Astrocyte of the cerebellum (primary cell): ENCODE results near the gene SP2.
"Not testable (repeated sequence)": the region's sequence is repeated elsewhere in the genome, so short reads cannot be mapped to it uniquely, and the experiment has no call there.

ENCODE experiments used
- DNase-seq: peaks from one replicate; pipeline ENCODE4 v3.0.0-alpha.2; 2011; ENCODE audit warnings: low read depth
- H3K4me3 ChIP-seq: 2 replicates; pipeline ENCODE4 v1.5.1; 2011; ENCODE audit warnings: mild to moderate bottlenecking, low read depth, low read length, moderate library complexity
- CTCF ChIP-seq: IDR thresholded peaks from 2 replicates; pipeline ENCODE4 v1.5.1; 2012; ENCODE audit warnings: low read length, low read depth, moderate library complexity, mild to moderate bottlenecking; ENCODE audit errors: missing control alignments
- in situ Hi-C: cut with HindIII; loops from 2 replicates; pipeline ENCODE4 v1.10.0; 2017; ENCODE audit warnings: low sequenced_read_pairs

The SP2 gene

GRCh38 chr17:47929218-47930000 is 33.4 kb downstream of the SP2 start:
- TF ChIP-seq CTCF = no peak
- in situ Hi-C loops = no loop called here
- no peak overlapping the region for H3K4me3 ChIP-seq
- DNase-seq = no peak

GRCh38 chr17:47931848-47932247 is 35.8 kb downstream of the SP2 start:
- in situ Hi-C loops = no loop called here
- no peak for TF ChIP-seq CTCF

GRCh38 chr17:47934856-47935255 is 38.8 kb downstream of the SP2 start:
- H3K4me3 ChIP-seq = no peak overlapping the region
- no peak for DNase-seq
- TF ChIP-seq CTCF = no peak
- in situ Hi-C loops = no loop called here

More at GRCh38 chr17:47931848-47932247, 35.8 kb downstream of the SP2 start:
- no peak overlapping the region for H3K4me3 ChIP-seq
- DNase-seq = no peak

GRCh38 chr17:47935468-47935867 is 39.4 kb downstream of the SP2 start:
- H3K4me3 ChIP-seq, DNase-seq, in situ Hi-C loops: not testable (repeated sequence)

GRCh38 chr17:47935961-47936360 is 39.9 kb downstream of the SP2 start:
- no peak for TF ChIP-seq CTCF
- in situ Hi-C loops = no loop called here
- H3K4me3 ChIP-seq = no peak overlapping the region
- peak; percentile 23 for DNase-seq

- TF ChIP-seq CTCF = no peak
- in situ Hi-C loops = no loop called here
- no peak for DNase-seq
- H3K4me3 ChIP-seq = no peak overlapping the region
Observed at GRCh38 chr17:47937941-47938340, 41.9 kb downstream of the SP2 start.
